IPS DF 4.7 (cell line): ENCODE measurements around the gene CMTM4.
"Not testable (repeated sequence)": the region's sequence is repeated elsewhere in the genome, so short reads cannot be mapped to it uniquely, and the experiment has no call there.

Experiments used
- DNase-seq: peaks from one replicate; pipeline ENCODE4 v3.0.0-alpha.2; 2013; ENCODE audit warnings: low spot score; ENCODE audit errors: extremely low read depth

The CMTM4 gene

DNA sequence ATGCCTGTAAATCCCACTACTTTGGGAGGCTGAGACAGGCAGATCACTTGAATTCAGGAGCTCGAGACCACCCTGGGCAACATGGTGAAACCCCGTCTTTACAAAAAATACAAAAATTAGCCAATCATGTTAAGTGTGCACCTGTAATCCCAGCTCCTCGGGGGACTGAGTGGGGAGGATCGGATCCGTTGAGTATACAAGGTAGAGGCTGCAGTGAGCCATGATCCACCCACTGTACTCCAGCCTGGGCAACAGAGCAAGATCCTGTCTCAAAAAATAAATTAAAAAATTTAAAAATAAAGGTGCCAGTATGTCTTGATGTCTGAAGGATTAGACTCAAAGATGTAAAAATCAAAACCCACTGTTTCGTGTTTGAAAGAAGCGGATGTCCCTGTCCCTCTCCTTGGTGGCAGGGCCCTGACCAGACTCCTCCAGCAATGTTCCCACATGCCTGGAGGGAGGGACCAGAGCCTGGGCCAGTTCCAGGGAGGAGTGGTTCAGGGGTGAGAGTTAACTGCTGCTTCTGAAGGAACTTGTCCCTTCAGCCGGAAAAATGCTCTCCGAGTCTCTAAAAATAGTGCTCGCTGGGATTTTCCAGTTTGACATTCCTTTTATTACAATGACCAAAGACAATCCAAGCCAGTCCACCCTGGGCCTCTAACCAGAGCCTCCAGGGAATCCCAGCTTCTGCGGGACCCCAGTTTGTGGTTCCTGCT lies 9.4 kb upstream of the CMTM4 start:
- DNase-seq = no peak

DNA sequence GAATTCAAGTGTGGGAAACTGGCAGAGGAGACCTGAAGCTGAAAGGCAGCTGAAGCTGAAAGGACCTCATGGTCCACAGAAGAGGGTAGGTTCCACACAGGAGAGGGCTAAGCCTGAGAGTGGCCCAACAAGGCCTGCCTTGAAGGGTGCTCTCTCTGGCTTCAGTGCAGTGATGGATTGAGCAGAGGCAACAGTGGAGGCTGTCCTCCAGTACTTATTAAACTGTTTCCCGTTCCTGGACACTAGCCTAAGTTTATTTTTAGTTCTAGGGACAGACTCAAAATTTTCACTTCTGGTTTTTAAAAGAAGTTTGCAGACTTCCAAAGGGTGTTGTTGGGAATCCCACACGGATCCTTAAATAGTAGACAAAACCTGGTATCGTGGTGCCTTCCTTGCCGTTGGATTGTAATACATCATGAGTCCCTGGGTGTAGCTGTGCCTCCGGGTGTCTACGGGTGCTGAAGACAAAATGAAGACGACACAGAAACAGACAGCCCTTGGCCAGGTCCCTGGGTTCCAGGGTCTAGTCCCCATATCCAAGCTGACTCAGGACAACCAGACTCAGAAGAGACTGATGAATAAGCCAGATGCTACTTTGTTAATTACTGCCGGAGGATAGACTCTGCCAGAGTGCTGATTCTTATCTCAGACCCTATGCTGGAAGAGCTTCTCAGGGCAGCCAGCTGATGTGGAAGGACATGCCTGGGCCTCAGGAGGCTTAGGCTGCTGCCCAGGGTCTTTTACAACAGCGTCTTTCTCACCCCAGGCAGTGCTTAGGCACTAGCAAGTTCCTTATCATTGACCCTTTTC lies 7.1 kb upstream of the CMTM4 start:
- no peak for DNase-seq

- DNase-seq = no peak
Observed at GRCh38 chr16:66701516-66701915, 5.0 kb upstream of the CMTM4 start.

GRCh38 chr16:66701026-66701425 lies 4.5 kb upstream of the CMTM4 start:
- DNase-seq = no peak

DNA sequence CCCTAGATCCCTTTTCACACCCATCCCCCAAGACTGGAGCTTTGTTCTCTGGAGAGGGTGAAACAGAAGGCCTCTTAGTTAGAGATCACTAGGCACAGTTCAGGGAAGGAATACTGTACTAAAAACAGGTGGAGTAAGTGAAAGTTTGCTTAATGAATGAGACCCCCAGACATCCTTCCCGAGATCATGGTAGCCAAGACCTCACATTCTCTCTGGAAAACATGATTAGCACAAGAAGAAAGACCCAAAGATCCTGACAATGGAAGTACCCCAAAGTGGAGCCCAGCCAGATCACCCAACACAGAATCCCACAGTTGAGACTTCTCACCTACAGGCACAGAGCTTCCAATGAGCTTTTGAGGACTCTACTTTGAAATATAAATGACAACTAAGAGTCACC lies 3.4 kb upstream of the CMTM4 start:
- DNase-seq = no peak

DNA sequence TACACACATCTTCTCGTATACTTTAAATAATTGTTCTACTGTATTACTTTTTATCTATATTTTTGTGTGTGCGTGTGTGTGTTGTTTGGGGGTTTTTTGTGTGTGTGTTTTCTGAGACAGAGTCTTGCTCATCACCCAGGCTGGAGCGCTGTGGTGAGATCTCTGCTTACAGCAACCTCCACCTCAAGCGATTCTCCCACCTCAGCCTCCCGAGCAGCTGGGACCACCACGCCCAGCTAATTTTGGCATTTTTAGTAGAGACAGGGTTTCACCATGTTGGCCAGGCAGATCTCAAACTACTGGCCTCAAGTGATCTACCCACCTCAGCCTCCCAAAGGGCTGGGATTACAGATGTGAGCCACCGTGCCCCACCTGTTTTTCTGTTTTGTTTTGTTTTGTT lies 1.5 kb upstream of the CMTM4 start:
- DNase-seq = no peak

DNA sequence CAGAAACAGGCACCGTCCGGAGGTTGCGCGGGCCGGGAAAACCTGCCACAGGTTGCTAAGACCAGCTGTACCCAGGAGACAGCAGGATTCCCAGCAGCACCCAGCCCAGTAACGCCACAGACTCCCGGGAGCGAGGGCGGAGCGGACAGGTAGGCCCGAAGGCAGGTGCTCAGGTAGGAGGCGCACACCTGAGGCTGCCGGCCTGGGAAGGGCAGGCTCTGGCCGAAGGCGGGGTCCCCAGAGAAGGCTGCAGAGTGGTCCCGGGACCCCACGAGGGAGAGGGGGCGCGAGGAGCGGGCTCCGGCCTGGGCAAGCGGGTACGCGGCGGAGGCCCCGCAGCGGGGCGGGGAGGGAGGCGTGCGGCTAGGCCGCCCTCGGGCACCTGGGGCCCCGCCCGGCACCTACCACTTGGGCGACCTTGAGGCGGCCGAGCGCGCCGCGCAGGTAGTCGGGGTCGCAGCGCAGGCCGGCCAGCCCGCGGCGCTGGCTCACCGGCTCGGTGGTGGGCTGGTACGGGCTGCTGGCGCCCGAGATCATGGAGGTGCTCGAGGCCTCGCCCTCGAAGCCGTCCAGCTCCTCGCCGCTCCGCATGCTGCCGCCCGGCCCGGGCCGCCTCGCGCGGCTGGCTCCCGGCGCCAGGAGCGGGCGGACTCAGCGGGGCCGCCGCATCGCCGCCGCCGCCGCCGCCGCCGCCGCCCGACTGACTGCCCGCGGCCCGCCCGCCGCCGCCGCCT lies 441 bp downstream of the CMTM4 start:
- no peak for DNase-seq

GRCh38 chr16:66695471-66695934 lies 1.0 kb downstream of the CMTM4 start:
- DNase-seq = no peak

DNA sequence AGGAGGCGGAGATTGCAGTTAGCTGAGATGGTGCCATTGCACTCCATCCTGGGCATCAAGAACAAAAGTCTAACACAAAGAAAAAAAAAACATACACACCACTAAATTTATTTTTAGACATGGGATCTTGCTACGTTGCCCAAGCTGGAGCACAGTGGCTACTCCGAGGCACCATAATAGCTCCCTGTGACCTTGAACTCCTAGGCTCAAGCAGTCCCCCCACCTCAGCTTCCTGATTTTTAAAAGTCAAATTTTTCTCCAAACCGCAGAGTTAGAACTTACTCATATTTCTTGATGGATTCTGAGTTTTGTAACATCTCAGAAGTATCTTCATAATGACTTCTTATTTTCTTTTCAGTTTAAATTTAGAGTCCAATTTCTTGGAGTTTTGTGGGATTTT lies 3.4 kb downstream of the CMTM4 start:
- no peak for DNase-seq

GRCh38 chr16:66692341-66692740 lies 4.2 kb downstream of the CMTM4 start:
- no peak for DNase-seq

DNA sequence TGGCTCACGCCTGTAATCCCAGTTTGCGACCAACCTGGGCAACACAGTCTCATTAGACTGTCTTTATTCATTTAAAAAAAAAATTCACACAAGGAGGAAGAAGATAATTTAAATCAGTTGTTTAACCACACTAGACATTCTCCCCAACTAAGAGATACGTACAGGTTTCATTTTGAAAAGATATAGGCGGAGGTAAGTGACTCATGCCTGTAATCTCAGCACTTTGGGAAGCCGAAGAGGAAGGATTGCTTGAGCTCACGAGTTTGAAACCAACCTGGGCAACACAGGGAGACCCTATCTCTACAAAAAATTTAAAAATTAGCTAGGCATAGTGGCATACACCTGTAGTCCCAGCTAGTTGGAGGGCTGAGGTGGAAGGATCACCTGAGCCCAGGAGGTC lies 5.3 kb downstream of the CMTM4 start:
- no peak for DNase-seq

DNA sequence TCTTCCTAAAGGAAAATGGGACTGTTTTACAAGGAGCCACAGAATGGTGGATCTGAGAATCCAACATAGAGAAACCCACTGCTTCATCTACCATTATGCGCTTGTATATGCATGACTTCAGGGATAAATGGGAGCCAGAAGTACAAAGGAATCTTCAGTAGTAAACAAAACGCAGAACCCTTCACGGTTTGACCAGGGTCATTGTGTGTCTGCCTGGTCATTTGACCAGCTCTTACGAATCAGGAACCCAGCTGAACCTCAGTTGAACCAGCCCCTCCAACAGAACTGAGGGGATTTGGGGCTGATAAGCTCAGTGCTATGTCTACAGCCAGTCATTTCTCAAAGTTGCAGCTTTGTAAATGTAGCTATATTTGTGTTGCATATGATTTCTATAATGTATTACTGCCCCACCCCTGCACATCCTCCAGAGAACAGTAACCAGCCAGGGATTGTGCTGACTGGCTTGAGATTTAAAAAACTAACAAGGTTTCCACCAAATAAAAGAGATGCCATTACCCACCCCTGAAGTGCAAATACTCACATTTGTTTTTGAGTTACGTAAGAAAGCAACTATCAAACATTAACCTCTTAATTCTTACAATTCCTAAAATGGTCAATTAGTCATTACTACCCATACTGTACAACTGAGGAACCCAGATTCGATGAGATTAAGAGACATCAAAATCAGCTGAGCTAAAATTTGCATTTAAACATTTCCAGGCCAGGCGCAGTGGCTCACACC lies 6.3 kb downstream of the CMTM4 start:
- DNase-seq = no peak

- no peak for DNase-seq
Observed at GRCh38 chr16:66689282-66689681, 7.3 kb downstream of the CMTM4 start.

- DNase-seq = no peak
Observed at GRCh38 chr16:66687906-66688625, 8.5 kb downstream of the CMTM4 start.

DNA sequence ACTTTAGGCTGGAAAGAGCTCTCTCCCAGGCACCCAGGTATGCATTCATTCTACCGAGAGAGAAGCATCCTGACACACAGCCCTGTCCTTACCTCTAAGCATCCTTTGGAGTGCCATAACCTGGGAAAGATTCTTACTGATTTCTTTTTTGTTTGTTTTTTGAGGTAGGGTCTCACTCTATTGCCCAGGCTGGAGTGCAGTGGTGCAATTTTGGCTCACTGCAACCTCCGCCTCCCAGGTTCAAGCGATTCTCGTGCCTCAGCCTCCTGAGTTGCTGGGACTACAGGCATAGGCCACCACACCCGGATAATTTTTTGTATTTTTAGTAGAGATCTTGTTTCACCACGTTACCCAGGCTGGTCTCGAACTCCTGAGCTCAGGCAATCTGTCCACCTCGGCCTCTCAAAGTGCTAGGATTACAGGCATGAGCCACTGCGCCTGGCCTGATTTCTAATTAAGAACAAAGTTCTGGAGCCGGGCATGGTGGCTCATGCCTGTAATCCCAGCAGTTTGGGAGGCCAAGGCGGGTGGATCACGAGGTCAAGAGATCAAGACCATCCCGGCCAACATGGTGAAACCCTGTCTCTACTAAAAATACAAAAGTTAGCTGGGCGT lies 10.9 kb downstream of the CMTM4 start:
- DNase-seq = not testable (repeated sequence)

DNA sequence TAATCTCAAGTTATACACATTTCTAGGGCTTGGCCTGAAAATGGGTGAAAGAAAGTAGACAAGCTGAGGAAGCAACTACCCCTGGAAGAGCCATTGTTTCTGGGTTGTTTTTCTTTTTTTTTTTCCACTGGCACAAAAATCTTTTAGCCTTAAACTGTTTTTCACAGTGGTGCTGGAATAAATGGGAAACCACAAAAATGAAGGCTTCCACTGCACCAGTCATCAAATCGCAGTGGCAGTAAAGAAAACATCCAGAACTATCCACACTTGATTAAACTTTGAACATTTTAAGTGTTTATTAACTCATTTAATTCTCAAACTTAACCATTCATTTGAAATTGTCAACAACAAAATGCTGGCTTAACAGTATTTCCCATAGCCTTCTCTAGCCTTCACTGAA lies 14.3 kb downstream of the CMTM4 start:
- no peak for DNase-seq

DNA sequence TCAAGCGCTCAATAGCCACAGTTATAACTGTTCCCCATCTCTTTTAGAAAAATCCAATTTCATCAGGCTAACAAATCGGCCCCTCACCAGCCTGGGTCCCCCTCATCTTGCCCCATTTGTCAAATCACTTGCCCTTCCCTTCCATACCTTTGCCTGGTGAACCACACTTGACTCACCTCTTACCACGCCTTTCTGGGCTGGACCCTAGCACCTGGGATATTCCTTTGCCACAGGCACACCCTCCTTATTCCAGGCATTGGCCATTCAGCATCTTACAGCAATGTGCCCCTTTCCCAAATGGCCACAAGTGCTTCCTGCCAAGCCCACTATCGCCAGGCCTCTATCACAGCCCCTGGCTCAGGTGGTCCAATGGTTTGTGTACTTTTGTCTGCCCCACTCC lies 14.9 kb downstream of the CMTM4 start:
- DNase-seq = no peak

- no peak for DNase-seq
Observed at GRCh38 chr16:66678337-66678736, 18.2 kb downstream of the CMTM4 start.

DNA sequence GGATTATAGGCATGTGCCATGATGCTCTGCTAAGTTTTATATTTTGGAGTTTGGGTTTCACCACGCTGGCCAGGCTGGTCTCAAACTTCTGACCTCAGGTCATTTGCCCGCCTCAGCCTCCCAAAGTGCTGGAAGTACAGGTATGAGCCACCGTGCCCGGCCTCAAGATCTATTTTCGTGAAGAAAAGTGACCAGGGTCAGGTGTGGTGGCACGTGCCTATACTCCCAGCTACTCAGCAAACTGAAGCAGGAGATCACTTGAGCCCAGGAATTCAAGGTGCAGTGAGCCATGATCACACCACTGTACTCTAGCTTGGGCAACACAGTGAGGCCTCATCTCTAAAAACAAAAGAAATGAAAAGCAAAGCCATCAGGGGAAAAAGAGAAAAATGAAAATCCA lies 18.7 kb downstream of the CMTM4 start:
- DNase-seq = no peak

- no peak for DNase-seq
Observed at GRCh38 chr16:66677179-66677578, 19.4 kb downstream of the CMTM4 start.
